HG02870 (cell line): Measurements from ENCODE around the gene POLR2F.
"Not testable (repeated sequence)": the region's sequence is repeated elsewhere in the genome, so short reads cannot be mapped to it uniquely, and the experiment has no call there.

Experiments
- ATAC-seq: cut with Tn5 transposase; IDR thresholded peaks from one replicate; pipeline ENCODE4 v1.9.1; 2021; ENCODE audit warnings: mild to moderate bottlenecking, moderate library complexity; ENCODE audit not compliant: unreplicated experiment

The POLR2F gene

DNA sequence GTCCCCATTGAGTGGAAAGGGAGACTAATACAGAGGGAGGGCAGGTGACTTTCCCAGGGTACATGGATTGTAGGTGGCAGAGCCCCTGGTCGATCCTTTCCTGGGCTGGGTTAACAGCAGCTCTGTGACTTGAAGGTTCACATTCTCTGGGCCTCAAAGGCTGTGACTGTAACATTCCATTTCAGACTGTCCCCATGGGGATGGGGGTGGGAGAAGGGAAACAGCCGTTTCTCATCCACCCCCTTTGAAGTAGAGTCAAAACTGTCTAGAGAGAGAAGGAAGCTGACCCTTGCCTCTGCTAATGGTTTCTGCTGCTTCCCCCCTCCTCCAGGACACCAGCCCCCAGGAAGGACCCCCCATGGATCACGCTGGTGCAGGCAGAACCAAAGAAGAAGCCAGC, 28.2 kb upstream of the POLR2F start:
- no peak for ATAC-seq

DNA sequence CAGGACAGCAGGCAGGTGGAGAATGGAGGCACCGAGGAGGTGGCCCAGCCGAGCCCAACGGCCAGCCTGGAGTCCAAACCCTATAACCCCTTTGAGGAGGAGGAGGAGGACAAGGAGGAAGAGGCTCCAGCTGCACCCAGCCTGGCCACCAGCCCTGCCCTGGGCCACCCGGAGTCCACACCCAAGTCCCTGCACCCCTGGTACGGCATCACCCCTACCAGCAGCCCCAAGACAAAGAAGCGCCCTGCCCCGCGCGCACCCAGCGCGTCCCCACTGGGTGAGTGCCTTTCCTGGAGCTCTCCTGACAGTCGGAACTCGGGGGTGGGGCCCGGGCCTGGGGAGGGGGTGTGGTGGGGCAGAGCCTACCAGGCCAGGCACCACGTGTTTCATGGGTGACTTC, 27.7 kb upstream of the POLR2F start:
- ATAC-seq = no peak

DNA sequence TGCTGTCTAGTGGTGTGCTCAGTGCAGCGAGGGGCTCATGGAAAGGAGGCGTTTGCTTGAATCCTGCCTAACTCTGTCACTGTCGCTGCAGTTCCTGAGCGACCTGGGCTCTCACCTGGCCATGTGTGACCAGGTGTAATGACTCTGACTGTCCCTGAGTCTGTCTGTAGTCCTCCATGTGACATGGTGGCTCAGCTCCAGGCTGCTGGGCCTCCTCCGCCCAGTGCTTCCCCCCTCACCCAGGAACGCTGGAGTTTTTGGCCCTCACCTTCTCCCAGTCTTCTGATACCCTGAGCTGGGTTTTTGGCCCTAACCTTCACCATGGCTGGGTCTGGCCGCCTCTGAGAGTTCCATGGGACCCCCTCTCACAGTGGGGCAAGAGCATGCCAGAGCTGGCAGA, 27.1 kb upstream of the POLR2F start:
- ATAC-seq = no peak

DNA sequence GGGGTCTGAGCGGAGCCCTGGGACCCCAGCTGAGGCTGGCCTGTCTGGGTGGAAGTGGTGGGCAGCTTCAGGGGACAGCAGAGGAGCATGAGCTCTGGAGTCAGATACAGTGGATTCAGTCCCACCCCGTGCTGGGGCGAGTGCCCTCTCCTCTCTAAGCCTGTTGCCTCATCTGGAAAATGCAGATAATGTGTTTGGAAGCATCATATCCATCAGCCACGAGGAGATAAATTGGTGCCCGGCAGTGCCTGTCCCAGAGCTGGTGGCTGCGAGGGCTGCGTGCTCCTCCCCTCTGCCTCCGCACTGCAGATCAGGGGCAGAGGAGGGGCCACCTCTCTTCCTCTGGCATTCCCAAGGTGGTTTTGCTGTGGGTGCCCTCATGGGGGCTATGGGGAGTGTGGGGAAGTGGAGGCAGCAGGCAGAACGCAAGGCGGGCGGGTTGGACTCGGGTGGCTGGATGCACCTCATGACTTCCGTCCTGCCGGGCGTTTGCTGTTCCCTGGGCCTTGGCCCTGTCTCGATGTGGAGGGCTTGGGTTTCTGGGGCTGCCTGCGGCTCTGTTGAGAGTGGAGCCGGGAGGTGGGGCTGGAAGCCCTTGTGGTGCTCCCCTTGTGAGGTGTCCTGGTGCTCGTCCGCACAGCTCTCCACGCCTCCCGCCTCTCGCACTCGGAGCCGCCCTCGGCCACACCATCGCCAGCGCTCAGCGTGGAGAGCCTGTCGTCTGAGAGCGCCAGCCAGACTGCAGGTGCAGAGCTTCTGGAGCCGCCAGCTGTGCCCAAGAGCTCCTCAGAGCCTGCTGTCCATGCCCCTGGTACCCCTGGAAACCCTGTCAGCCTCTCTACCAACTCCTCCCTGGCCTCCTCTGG, 26.5 kb upstream of the POLR2F start:
- ATAC-seq = no peak

DNA sequence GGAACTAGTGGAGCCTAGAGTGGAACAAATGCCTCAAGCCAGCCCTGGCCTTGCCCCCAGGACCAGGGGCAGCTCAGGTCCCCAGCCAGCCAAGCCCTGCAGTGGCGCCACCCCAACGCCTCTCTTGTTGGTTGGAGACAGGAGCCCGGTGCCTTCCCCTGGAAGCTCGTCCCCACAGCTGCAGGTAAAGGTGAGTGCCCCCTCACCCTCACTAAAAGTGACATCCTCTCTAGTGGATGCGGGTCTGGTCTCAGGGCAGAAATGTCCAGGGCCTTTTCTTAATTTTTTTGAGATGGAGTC, 25.9 kb upstream of the POLR2F start:
- no peak for ATAC-seq

DNA sequence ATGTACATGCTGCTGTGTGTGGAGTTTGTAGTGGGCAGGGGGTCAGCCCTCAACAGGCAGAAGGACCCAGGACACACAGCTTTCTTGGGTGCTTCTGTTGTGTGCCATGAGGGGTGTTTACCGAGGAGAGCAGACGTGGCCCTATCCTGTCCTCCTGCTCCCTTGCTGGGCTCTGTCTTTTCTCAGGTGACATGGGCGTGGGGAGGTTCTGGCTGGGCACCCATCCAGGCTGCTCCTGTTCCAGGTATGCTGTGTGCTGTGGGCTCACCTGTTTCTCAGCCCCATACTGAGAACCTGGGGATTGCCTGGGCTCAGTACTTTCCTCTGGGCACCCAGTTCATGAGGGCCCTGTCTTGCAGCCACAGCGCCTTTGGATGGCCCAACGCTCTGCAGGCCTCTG, 24.1 kb upstream of the POLR2F start:
- ATAC-seq = no peak

DNA sequence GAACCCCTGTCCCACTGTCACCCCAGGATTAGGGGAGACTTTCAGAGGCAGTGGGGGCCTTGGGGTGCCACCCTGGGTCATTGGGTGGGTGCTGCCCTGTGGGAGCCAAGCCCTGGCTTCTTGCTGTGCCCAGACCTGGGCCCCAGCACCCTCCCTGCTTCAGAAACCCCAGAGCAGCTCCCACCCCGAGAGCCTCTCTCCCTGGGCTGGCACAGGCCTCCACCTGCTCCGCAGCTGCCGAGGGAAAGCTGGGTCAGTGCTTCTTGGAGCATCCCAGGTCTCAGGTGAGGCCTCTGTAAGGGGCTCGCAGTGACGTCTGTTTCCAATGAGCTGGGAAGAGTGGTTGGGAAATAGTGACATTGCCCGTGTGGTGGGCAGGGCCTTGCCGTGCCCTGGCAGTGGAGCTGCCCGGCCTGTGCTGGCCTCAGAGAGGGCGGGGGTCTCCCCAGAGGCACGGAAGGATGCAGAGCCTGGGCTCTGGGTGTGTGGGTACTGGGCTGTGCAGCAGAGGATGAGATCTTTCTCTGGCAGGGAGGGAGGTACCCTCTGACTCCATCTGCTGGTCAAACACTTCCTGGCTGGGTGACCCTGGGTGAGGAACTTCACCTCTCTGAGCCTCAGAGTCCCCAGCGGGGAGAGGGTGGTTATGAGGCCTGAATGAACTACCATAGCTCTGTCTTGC, 23.1 kb upstream of the POLR2F start:
- ATAC-seq = no peak

DNA sequence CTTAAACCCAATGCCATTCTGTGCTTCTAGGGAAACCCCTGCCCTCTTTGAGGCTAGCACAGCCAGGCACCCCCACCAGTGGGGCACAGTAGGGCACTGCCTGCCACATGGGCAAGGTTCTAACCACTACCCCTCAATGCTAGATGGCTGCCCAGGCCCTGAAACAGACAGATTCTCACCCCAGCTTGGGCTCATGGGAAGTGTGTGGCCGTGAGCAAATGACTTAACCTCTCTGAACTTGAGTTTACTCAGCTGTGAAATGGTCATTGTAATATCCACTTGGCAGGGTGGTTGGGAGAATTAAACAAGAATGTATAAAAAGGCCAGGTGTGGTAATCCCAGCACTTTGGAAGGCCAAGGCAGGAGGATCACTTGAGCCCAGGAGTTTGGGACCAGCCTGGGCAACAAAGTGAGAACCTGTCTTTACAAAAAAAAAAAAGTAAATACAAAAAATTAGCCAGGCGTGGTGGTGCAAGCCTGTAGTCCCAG, 22.5 kb upstream of the POLR2F start:
- no peak for ATAC-seq

DNA sequence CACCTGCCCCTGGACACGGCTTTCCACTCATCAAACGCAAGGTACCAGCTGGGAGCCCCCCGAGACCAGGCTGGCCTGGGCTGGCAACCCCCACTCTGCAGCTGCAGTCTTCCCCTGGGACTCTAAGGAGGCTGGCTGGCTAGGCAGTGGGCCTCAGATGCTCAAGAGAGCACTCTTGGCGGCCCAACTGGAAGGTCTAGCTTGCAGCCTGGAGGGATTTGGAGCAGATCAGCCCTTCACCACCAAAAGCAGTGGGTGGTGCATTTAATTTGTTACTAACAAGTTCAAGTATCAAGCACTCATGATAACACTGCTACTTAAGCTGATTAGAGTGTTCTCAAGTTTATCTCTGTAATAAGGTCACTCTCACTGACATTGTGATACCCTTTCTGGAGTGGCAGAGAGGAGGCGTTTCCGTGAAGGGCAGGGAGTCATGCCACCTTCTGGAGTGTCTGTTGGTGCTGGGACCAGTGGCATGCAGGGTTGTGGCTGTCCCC, 21.6 kb upstream of the POLR2F start:
- no peak for ATAC-seq

DNA sequence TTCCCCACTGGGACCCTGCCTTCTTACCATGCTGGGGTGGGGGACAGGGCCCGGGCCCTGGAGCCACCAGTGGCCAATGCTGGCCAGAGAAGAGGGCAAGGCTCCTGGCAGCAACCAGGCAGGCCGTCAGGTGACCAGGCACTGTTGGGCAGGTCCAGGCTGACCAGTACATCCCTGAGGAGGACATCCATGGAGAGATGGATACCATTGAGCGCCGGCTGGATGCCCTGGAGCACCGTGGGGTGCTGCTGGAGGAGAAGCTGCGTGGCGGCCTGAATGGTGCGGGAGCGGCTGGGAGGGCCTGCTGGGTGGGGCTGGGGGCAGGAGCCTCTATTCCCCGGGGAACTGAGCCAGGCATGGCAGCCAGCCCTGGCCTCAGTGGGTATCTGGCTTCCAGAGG, 21.1 kb upstream of the POLR2F start:
- ATAC-seq = no peak

DNA sequence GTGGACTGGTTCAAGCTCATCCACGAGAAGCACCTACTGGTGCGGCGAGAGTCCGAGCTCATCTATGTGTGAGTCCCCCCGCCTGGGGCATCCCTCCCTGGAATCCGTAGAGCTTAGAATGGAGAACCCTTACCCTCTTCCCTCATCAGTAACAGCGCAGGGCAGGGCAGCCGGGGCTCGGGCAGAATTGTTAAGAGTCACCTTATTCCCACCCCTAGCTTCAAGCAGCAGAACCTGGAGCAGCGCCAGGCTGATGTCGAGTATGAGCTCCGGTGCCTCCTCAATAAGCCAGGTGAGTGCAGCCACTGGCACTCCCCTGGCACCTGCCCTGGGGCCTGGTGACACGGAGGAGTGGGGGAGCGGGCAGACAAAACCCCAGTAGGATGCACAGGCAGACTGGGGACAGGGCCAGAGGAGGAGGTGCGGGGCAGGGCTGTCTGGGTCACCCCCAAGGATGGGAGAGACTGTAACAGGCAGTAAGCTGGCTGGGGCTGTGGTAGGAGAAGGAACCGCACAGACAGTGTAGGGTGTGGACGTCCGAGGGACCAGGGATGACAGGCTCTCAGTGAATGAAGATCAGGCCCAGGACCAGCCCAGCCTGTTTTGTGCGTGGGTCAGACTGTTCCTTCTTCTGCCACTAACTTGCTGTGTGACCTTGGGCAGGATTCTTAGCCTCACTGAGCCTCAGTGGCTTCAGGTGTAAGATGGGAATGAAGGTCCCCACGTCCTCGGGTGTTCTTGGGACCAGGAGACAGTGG, 20.5 kb upstream of the POLR2F start:
- ATAC-seq = no peak

DNA sequence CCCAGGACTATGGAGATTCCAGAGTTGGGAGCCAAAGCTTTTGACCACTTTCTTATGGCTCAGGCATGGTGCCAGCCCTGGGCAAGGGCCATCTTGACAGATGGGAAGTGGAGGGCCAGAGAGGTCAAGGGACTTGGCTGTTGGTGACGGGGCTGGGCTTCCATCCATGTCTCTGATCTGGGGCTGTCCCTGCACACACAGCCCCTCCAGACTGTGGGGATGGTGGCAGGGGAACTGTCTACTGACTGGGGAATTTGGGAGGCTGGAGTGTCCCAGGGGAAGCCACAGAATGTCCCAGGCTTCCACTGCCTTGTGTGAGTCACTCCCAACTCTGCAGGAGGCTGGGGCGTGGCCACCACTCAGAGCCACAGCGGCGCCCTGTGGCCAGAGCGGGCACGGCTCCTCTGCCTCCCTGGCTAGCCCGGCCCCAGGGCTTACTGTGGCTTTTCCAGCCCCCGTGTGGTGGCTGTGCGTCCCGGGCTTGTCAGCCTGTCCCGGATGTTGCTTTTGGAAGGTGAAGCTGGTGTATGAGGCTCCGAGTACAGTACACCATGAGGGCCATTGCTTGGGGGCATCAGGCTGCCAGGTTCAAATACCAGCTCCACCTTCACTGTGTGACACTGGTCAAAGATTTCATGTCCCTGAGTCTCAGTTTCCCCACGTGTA, 19.7 kb upstream of the POLR2F start:
- ATAC-seq = peak; percentile 76

DNA sequence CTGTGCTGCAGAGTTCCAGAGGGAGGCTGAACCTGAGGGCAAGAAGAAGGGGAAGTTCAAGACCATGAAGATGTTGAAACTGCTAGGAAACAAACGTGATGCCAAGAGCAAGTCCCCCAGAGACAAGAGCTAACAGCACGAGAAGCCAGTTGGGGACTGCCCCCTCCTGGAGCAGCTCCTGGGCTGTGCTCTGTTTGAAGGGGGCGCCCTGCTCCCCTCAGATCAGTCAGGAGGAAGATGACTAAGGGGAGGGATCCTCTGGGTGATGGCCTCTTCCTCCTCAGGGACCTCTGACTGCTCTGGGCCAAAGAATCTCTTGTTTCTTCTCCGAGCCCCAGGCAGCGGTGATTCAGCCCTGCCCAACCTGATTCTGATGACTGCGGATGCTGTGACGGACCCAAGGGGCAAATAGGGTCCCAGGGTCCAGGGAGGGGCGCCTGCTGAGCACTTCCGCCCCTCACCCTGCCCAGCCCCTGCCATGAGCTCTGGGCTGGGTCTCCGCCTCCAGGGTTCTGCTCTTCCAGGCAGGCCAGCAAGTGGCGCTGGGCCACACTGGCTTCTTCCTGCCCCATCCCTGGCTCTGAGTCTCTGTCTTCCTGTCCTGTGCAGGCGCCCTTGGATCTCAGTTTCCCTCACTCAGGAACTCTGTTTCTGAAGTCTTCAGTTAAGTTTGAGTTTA, 12.7 kb upstream of the POLR2F start:
- ATAC-seq = no peak

DNA sequence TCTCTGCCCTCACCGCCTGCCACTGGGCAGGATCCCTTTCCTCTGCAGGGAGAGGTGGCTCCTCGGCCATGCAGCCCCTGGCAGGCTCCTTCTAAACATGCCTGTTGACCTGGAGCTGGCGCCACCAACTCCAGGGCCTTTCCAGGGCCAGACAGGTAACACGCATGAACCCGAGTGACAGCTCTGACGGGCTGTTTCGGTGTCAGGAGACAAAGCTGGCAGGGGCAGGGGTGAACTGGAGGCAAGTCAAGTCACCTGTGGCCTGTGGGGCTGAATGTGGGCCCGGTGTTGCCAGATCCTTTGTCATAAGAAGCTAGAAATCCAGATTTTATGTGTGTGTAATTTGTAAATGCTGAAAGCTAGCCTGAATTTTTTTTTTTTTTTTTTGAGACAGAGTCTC, 11.4 kb upstream of the POLR2F start:
- no peak for ATAC-seq

DNA sequence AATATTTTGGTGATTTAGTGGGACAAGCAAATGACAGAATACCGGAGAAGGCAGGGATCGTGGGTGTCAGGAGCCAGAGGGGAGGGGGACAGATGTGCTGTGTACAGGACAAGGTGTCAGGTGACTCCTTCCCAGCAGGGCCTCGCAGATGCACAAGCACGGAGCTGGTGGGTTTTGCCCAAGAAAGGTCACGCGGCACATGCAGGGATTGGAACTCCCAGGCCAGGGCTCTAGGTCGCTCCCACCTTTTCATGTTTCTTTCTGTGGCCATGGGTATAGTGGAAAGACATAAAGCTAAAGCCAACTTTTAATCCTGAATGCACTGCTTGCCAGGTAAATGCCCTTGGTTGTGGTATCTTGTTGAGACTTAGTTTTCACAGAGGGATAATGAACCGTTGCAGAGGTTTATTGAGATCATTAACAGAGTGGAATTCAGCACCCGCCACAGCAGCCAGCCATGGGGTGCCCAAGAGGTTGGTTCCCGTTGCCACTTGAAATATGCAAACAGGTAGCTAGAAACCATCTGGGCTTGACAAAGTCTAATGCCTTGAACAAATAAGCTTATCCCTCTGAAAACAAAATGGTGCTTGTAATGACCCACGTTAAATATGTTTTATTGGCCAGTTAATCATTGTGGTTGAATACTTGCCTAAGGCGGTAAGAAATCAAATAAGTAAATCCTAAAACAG, 10.2 kb upstream of the POLR2F start:
- ATAC-seq = no peak

DNA sequence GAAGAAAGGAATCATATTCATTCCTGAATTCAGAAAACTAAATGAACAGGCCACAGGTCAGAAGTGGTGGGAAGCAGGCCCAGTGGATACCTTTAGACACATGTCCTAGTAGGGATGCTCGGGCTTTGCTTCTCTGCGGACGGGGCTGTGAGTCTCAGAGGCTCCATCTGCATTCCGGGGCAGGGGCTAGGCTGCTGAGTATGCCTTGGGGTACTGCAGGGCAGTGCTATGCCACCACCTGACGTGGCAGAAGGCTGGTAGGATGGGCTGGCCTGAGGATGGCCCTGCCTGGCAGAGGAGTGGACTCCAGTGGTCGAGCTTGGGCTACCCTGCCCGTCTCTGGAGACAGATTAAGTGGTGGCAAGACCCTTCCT, 9.7 kb upstream of the POLR2F start:
- no peak for ATAC-seq

DNA sequence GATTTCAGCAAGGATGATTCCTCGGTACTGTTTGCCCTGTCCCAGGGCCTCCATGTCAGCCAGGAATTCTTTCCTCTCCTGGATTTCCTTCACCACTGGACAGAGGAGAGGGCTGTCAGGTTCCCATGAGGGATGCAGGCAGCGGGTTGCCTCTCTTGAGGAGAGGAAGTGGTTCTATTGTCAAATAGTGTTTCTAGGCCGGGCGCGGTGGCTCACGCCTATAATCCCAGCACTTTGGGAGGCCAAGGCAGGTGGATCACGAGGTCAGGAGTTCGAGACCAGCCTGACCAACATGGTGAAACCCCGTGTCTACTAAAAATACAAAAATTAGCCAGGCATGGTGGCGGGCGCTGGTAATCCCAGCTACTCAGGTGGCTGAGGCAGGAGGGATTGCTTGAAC, 9.1 kb upstream of the POLR2F start:
- not testable (repeated sequence) for ATAC-seq

DNA sequence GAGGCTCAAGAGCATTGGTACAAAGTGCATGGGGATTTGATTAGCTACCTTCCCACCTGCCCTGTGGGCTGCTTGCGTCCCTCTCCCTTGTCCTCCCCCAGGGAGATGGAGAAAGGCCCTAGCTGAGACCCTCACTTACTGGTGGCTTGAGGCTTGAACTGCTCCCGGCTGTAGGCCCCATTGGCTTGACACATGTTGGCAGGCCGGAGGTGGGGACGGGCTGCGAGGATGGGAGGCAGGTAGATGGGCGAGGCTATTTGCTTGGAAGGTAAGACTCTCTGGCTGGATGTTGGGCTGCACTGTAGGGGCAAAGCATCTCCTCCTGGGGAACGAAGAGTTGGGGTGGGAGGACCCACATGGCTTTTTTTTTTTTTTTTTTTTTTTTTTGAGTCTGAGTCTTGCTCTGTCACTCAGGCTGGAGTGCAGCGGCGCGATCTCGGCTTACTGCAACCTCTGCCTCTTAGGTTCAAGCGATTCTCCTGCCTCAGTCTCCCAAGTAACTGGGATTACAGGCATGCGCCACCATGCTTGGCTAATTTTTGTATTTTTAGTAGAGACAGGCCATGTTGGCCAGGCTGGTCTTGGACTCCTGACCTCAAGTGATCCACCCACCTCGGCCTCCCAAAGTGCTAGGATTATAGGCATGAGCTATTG, 6.2 kb upstream of the POLR2F start:
- not testable (repeated sequence) for ATAC-seq

DNA sequence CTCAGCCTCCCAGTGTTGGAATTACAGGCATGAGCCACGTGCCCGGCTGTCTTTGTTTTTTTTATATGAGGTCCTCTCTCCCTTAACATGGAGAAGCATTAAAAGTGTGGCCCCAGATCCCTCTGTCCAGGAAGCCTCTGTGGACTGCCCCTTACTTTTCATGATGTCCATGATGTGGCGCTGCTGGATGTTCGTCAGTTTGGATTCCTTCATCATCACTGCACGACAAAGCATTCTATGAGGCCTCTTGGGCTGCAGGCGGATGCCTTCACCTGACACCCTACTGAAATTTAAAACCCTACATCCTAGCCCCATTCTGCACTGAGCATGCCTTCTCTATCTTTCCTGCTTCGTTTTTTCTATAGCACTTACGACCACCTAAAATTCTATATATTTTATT, 2.2 kb upstream of the POLR2F start:
- ATAC-seq = no peak
